ENCODE measurements around the gene POLR1G.

POLR1G gene

DNA sequence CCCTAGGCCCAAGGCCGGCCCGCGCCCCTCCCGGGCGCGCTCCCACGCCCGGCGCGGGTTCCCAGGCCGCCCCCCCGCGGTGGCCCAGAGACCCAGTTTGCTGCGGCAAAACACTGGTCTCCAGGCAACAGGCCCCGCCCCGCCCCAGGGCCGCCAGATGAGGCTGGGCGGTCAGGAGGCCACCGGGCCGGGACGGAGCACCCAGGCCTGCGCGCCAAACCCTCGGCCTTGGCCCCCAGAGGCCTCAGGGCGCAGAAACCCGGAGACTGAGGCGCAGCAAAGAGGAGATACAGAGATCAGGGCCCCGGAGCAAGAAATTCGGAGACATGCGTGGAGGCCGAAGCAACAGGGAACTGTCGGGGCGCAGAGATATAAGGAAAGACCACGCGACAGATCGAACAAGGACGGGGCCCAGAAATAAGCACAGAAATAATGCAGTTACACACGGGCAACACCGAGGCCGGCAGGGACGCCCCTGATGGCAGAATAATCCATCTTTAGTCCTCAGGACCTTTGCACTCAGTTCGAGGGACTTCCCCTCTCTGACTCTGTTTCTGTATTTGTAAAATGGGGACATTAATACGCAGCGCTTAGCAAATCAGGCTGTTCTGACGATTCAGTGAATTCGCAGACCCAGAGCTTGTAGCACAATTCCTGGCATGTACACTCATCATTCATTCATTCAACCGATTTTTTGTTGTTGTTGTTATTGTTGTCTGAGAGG, 38.0 kb downstream of the POLR1G start:
- TF ChIP-seq GATA3 (IDR thresholded peaks at IDR 0.05; ENCODE audit: low read depth, low read length) (no peak), GATA2 (IDR thresholded peaks at IDR 0.05; ENCODE audit: low read depth, low read length) (no peak)

DNA sequence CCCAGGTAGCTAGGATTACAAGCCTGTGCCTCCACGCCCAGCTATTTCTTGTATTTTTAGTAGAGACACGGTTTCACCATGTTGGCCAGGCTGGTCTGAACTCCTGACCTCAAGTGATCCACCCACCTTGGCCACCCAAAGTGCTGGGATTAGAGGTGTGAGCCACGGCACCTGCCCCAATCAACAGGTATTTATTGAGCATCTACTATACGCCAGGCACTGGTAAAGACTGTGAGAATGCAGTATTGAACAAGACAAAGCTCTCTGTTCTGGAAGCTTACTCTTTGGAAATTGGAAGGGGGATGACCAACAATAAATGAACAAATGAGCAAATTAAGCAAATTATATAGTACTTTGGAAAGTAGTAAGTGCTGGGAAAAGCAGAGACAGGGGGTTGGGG, 38.7 kb downstream of the POLR1G start:
- TF ChIP-seq GATA3 (IDR thresholded peaks at IDR 0.05; ENCODE audit: low read depth, low read length) (no peak), GATA2 (IDR thresholded peaks at IDR 0.05; ENCODE audit: low read depth, low read length) (no peak)

DNA sequence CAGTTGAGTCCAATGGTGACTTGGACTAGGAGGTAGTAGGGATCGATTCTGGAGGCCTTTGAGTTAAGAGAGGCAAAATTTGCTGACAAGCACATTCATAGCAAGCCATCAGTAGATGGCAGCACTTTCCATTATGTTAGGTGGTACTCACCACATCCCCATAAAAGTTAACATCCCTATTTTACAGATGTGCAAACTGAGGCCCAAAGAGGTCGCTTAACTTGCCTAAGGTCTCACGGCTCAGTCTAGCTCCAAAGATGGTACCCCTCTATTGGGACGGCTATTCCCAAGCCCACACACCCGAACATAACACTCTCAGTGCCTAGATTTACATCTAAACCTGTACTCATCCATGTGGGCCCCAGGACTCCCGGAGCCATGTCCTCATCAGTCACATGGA, 39.9 kb downstream of the POLR1G start:
- TF ChIP-seq GATA2 (IDR thresholded peaks at IDR 0.05; ENCODE audit: low read depth, low read length), result no peak
- TF ChIP-seq GATA3 (IDR thresholded peaks at IDR 0.05; ENCODE audit: low read depth, low read length), result no peak

DNA sequence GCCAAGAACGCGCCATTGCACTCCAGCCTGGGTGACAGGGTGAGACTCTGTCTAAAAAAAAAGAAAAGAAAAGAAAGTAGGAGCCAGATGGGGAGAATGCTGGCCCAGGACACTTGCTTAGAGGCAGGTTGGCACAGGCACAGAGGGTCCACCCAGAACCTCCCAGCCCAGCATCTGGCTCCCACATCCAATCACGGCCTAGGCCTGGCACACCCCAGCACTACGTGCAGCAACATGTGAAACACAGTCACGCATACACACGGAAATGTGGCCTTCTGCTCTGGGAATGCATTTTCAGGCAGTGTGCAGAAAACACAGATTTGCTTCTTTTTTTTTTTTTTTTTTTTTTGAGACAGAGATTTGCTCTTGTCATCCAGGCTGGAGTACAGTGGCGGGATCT, 40.5 kb downstream of the POLR1G start:
- TF ChIP-seq GATA3 (IDR thresholded peaks at IDR 0.05; ENCODE audit: low read depth, low read length) (no peak), GATA2 (IDR thresholded peaks at IDR 0.05; ENCODE audit: low read depth, low read length) (no peak)

DNA sequence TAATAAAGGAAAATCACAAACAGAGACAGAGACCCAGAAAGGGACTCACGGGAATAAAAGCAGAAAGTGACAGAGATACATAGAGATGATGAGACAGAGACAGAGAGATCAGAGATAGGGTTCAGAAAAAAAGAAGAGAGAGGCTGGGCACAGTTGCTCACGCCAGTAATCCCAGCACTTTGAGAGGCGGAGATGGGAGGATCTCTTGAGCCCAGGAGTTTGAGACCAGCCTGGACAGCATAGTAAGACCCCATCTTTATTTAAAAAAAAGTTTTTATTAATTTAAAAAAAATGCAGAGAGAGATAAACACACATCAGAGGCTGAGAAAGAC, 41.9 kb downstream of the POLR1G start:
- TF ChIP-seq GATA2 (IDR thresholded peaks at IDR 0.05; ENCODE audit: low read depth, low read length) (no peak), GATA3 (IDR thresholded peaks at IDR 0.05; ENCODE audit: low read depth, low read length) (no peak)

DNA sequence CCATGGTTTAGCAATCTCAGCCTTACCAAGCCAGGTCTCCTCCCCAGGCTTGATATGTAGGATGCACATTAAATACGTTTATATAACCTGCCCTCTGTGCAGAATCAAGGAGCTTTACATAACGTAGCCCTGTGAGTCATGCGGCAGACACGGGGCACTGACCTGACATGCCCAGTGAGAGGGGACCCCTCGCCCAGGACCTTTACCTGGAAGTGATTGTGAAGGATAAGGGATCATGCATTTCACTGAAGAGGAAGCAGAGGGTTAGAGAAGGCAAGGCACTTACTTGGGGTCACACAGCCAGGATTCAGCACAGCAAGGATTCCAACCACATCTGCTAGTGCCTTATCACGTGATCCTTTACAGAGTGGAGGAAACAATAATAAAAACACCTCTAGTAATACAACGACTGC, 42.4 kb downstream of the POLR1G start:
- TF ChIP-seq GATA3 (IDR thresholded peaks at IDR 0.05; ENCODE audit: low read depth, low read length) (no peak), GATA2 (IDR thresholded peaks at IDR 0.05; ENCODE audit: low read depth, low read length) (no peak)

DNA sequence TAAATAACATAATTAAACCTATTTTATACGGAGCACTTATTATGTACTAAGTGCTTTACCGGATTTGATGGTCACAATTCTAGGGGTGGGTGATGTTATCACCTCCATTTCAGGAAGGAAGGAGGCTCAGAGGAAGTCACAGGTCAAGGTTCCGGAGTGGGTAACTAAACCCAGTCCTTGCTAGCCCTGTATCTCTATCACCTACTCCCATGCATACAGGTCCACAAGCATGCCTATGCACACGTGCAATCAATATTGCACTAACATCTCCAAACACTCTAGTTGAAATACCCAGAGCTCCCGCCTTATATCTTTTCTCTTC, 43.5 kb downstream of the POLR1G start:
- TF ChIP-seq GATA3 (IDR thresholded peaks at IDR 0.05; ENCODE audit: low read depth, low read length) (no peak), GATA2 (IDR thresholded peaks at IDR 0.05; ENCODE audit: low read depth, low read length) (no peak)

DNA sequence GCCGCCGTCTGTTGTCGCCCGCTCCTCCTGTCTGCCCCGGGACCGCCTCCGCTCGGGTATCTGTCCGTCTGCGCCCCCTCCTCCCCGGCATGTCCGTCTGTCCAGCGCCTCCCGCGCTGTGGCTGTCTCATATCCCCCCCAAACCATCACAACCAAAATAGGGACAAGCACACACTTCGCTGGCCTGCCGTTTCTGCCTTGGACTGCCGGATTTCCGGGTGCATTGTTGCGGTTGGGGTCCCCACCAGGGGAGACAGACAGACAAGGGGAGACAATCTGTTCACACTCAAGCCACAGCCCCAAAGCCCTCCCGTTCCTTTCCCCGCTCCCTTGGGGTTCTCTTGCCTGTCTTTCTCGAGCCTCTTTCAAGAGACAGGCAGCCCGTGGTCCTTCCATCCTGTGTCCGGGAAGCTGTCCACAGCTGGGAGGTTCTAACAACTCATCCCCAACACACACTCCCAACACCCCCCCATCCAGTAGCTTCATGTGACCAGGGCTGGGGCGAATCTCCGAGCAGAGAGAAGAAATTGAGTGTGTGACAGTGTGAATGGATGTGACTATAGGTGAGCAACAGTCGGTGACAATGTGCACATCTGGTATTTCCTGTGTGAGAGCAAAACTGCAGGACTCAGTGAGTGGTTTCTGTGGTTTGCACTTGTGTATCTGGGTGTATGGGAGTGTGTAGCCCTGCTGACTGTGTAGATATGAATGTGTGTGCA, 44.8 kb downstream of the POLR1G start:
- no peak for TF ChIP-seq GATA2 (IDR thresholded peaks at IDR 0.05; ENCODE audit: low read depth, low read length)
- no peak for TF ChIP-seq GATA3 (IDR thresholded peaks at IDR 0.05; ENCODE audit: low read depth, low read length)

DNA sequence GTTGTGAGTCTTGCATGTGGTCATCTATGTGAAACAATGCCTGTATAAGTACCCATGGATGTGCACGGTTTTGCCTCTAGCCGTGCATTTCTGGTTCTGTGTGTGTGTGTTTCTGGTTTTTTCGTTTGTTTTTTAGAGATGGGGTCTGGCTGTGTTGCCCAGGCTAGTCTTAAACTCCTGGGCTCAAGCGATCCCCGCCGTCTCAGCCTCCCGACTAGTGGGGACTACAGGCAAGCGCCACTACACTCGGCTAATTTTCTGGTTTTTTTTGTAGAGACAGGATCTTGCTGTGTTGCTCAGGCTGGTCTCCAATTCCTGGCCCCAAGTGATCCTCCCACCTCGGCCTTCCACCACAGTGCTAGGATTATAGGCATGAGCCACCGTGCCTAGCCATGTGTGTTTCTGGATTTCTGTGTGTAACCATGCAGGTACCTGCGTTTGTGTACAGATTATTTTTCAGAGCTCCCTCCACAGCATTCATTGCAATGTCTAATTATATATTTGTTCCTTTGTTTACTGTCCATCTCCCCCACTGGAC, 45.5 kb downstream of the POLR1G start:
- TF ChIP-seq GATA3 (IDR thresholded peaks at IDR 0.05; ENCODE audit: low read depth, low read length) (no peak), GATA2 (IDR thresholded peaks at IDR 0.05; ENCODE audit: low read depth, low read length) (no peak)

DNA sequence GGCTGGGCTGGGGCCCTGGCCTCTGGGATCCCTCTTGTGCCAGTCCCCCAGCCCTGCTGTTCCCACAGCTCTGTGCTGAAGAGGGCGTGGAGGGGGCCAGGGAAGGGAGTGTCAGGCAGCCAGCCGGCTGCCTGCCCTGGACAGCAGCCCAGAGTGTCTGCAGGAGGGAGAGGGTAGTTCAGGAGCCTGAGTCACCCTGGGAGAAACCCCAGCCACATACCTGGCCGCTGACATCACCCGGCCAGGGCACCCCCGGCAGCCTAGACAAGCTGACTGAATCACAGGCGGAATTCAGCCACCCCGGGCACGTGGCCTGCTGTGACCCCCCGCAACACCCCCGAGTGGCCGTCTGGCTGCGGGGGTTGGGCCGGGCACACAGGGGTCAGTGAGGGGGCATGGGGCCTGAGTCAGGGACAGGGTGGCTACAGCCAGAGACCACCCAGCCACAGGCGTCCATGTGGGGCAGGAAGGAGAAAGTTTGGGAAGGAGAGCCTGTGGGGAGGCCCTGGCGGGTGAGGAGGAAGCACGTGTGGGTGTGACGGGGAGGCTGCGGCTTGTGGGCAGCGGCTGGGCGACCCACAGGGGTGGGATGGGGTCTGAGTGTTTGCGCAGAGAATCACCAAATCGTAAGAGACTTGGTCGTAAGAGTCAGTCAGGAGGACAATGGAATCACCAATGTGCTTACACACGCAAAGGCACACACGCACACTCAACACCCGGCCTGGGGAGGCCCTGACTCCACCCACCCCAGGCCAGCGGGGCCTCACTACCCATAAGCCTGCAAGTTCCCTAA, 49.5 kb downstream of the POLR1G start:
- TF ChIP-seq GATA2 (IDR thresholded peaks at IDR 0.05; ENCODE audit: low read depth, low read length) (no peak), GATA3 (IDR thresholded peaks at IDR 0.05; ENCODE audit: low read depth, low read length) (no peak)

DNA sequence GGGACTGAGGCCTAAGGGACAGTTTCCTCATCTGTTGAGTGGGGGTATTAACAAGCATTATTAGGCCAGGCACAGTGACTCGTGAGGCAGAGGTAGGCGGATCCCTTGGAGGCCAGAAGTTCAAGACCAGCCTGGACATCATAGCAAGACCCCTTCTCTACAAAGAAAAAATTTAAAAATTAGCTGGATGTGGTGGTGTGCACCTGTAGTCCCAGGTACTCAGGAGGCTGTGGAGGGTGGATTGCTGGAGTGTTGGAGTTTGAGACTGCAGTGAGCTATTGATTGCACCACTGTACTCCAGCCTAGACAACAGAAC, 50.0 kb downstream of the POLR1G start:
- no peak for TF ChIP-seq GATA3 (IDR thresholded peaks at IDR 0.05; ENCODE audit: low read depth, low read length)
- TF ChIP-seq GATA2 (IDR thresholded peaks at IDR 0.05; ENCODE audit: low read depth, low read length), result no peak

DNA sequence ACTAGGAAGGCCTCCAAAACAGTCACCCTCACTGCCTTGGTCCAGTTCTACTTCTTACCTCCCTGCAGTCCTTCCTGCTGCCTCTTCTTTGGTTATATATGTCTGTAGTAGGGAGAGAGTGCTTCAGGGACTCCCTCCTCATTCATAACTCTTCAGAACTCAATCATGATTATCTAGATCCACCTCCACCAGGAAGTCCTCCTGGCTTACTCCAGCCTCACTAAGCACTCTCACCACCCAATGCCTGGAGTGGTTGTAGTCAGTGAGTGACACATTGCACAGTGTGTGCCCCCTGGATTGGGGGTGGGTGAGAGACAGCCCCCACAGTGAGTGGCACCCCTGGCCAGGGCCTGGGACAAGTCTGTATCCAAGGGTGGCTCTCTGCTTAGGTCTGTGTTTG, 51.3 kb downstream of the POLR1G start:
- TF ChIP-seq GATA3 (IDR thresholded peaks at IDR 0.05; ENCODE audit: low read depth, low read length) (no peak), GATA2 (IDR thresholded peaks at IDR 0.05; ENCODE audit: low read depth, low read length) (no peak)

Measured in SH-SY5Y (cell line).